NOMO-1 (cell line): Measurements from ENCODE around the gene PGLYRP1.

ENCODE experiments used
- DNase-seq, 2 experiments: peaks; one replicate each; lab custom pipeline; 2025; ENCODE audit not compliant: unreplicated experiment in 2 of 2; lab: John Stamatoyannopoulos, UW

PGLYRP1 gene

DNA sequence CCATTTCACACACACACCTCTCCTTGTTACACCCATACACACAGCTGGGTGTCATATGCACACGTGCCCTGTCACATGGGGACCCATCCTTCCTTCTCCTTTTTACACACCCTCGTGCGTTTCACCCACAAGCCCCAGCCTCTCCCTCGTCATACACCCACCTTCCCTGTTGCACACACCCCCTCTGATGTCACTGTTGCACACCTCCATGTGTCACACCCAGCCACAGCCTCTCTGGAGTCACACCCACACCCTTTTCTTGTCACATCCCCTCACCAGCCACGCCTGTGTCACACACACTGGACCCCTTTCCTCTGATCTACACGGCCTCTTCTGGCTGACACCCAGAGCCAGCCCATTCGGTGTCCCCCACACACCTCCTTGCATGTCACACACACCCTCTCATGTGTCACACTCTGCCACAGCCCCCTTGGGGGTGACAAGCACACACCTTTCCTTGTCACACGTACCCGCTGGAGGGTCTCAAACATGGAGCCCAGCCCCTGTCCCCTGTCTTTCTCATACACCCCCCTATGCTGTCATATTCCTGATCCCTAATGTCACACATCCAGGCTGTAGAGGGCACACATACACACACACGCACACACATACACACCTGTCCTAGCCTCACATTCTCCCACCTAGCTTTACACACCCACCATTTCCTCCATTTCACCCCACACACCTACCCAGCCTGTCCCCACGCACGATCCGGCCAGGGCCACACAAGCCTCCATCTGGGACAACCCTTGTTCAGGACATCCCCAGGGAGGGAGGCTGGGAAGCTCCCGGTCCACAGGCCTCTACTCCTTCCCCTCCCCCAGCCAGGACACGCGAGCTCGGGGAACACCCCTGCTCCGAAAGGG, 50.5 kb downstream of the PGLYRP1 start:
- DNase-seq: no peak

DNA sequence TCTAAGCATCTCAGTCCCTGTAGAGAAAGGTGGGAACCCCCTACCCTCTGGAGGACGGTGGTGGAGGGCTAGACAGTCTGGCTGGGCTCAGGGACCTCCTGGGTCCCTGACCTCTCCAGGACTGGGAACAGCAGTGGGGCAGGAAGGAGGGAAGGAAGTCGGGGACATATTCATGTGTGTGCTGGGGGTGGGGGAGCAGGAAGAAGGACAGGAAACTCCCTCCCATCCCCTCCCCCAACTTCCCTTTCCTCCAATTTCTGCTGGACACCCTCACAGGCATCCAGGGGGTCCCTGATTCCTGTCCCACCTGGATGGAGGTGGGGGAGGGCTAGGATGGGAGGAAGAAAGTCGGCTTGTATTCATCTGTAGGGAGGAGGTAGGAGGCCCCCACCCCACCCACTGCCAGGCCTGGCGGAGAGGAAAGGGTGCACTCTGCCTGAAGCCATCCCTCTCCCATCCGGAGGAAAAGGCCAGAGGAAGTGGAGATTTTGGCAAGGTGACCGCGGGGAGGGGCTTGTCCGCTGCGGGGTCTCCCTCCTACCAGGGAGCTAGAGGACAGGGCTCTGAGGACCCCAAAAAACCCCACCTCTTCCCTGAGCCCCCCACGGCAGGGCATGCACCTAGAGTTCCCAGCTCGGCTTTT, 51.5 kb downstream of the PGLYRP1 start:
- no peak for DNase-seq

- no peak for DNase-seq
Measured at GRCh38 chr19:45969676-45970075, 53.2 kb downstream of the PGLYRP1 start.
